ENCODE measurements around the gene SREK1IP1.

The SREK1IP1 gene

DNA sequence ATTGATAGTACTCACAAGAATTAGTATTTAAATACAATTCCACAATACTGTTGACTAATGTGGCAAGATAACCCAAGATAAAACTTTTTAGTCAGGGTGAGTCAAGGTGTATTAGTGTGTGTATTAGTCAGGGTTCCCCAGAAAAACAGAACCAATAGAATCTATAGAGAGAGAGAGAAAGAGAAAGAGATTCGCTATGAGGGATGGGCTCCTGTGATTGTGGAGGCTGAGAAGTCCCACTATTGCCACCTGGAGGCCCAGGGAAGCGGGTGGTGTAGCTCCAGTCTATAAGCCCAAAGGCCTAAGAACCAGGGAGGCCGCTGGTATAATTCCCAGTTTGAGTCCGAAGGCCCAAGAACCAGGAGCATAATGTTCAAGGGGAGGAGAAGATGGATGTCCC is 88.2 kb downstream of the SREK1IP1 start:
- DNase-seq = no peak

DNA sequence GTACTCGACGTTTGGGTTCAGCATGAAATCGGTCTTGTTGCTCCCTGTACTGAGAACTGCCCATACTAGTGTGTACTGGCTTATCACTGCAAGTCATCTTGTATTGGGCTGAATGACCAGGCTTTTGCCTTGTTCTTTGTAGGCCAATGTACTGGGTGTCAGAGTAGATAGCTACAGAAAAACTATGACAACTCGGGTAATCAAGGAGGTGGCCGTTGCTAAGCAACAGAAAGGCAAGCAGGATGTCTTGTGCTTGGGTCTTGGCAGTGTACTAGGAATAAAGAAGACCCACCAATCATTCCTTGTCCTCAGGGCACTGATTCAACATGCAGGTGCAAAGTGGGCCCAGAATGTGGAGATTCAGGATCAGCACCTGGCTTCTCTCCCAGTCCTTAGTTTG is 90.1 kb downstream of the SREK1IP1 start:
- no peak for DNase-seq

- DNase-seq = no peak
Measured at GRCh38 chr5:64671678-64672077, 96.8 kb downstream of the SREK1IP1 start.

- no peak for DNase-seq
Measured at GRCh38 chr5:64670277-64670676, 98.2 kb downstream of the SREK1IP1 start.

All from cortex of kidney (tissue), 1 donor.